Trophoblast cell (in vitro differentiated cells and primary cell): Measurements from ENCODE around the gene CKM.

Source experiments
- DNase-seq, 2 donors: peaks; one replicate each; pipeline ENCODE4 v3.0.0-alpha.2; 2016
- H2AFZ ChIP-seq: 2 replicates; pipeline ENCODE4 v1.6.1; 2013; ENCODE audit warnings: low read length, moderate library complexity, mild to moderate bottlenecking; ENCODE audit not compliant: insufficient read depth, poor library complexity
- H2AK5ac ChIP-seq: 2 replicates; pipeline ENCODE4 v1.6.1; 2013; ENCODE audit warnings: mild to moderate bottlenecking, low read length
- H2BK120ac ChIP-seq: 2 replicates; pipeline ENCODE4 v1.6.1; 2013; ENCODE audit warnings: low read length, mild to moderate bottlenecking, moderate library complexity; ENCODE audit not compliant: insufficient read depth, poor library complexity
- H2BK12ac ChIP-seq: 2 replicates; pipeline ENCODE4 v1.6.1; 2013; ENCODE audit warnings: mild to moderate bottlenecking, low read length, moderate library complexity
- H2BK5ac ChIP-seq: 2 replicates; pipeline ENCODE4 v1.6.1; 2013; ENCODE audit warnings: low read length, low read depth, moderate library complexity, mild to moderate bottlenecking; ENCODE audit not compliant: poor library complexity
- H3K14ac ChIP-seq: 2 replicates; pipeline ENCODE4 v1.6.1; 2013; ENCODE audit warnings: mild to moderate bottlenecking, low read length
- H3K18ac ChIP-seq: 2 replicates; pipeline ENCODE4 v1.6.1; 2013; ENCODE audit warnings: mild to moderate bottlenecking, low read length
- H3K23ac ChIP-seq: 2 replicates; pipeline ENCODE4 v1.6.1; 2013; ENCODE audit warnings: low read length
- H3K27ac ChIP-seq: 2 replicates; pipeline ENCODE4 v1.5.1; 2013; ENCODE audit warnings: low read depth, mild to moderate bottlenecking, inconsistent platforms, low read length, moderate library complexity
- H3K27me3 ChIP-seq: 2 replicates; pipeline ENCODE4 v1.6.1; 2013; ENCODE audit warnings: inconsistent platforms, mild to moderate bottlenecking, low read length, moderate library complexity; ENCODE audit not compliant: insufficient read depth
- H3K36me3 ChIP-seq, 2 experiments: 1 replicate in 1 of 2; 2 replicates in 1 of 2; pipeline ENCODE4 v1.6.1; 2013; ENCODE audit warnings: low read length in 2 of 2, mild to moderate bottlenecking in 2 of 2, moderate library complexity in 1 of 2; ENCODE audit not compliant: insufficient read depth in 2 of 2, control insufficient read depth in 1 of 2
- H3K4ac ChIP-seq: 2 replicates; pipeline ENCODE4 v1.6.1; 2013; ENCODE audit warnings: low read depth, mild to moderate bottlenecking, low read length, moderate library complexity
- H3K4me1 ChIP-seq, 2 experiments: 1 replicate in 1 of 2; 2 replicates in 1 of 2; pipeline ENCODE4 v1.6.1; 2013; ENCODE audit warnings: low read length in 2 of 2, mild to moderate bottlenecking in 2 of 2, moderate library complexity in 1 of 2; ENCODE audit not compliant: insufficient read depth in 2 of 2, control insufficient read depth in 1 of 2
- H3K4me2 ChIP-seq: 2 replicates; pipeline ENCODE4 v1.6.1; 2013; ENCODE audit warnings: inconsistent platforms, mild to moderate bottlenecking, low read length, moderate library complexity
- H3K4me3 ChIP-seq: 2 replicates; pipeline ENCODE4 v1.5.1; 2013; ENCODE audit warnings: mild to moderate bottlenecking, low read depth, low read length, inconsistent platforms
- H3K79me1 ChIP-seq: one replicate; pipeline ENCODE4 v1.6.1; 2013; ENCODE audit warnings: low read length
- H3K79me2 ChIP-seq: 2 replicates; pipeline ENCODE4 v1.6.1; 2013; ENCODE audit warnings: low read length, mild to moderate bottlenecking; ENCODE audit not compliant: control insufficient read depth, insufficient read depth, poor library complexity
- H3K9ac ChIP-seq: 2 replicates; pipeline ENCODE4 v1.6.1; 2013; ENCODE audit warnings: mild to moderate bottlenecking, low read length
- H3K9me3 ChIP-seq: 2 replicates; pipeline ENCODE4 v1.6.1; 2013; ENCODE audit warnings: low read depth, mild to moderate bottlenecking, control low read depth, inconsistent platforms, low read length; ENCODE audit not compliant: insufficient read depth
- H4K12ac ChIP-seq: 2 replicates; pipeline ENCODE4 v1.6.1; 2013; ENCODE audit warnings: low read depth, mild to moderate bottlenecking, low read length, moderate library complexity
- H4K8ac ChIP-seq: 2 replicates; pipeline ENCODE4 v1.6.1; 2013; ENCODE audit warnings: low read depth, mild to moderate bottlenecking, low read length, moderate library complexity
- H4K91ac ChIP-seq: one replicate; pipeline ENCODE4 v1.6.1; 2013; ENCODE audit warnings: low read depth, mild to moderate bottlenecking, low read length, moderate library complexity
- WGBS: extraction: QIAGEN DNeasy Blood & Tissue Kit; methylation state at CpG from one replicate; pipeline ENCODE4 v1.1.7; 2013; ENCODE audit warnings: missing lambda C conversion rate; ENCODE audit not compliant: insufficient read length, insufficient coverage; ENCODE audit errors: extremely low coverage; 5-methylcytosine and 5-hydroxymethylcytosine counted together

CKM gene

DNA sequence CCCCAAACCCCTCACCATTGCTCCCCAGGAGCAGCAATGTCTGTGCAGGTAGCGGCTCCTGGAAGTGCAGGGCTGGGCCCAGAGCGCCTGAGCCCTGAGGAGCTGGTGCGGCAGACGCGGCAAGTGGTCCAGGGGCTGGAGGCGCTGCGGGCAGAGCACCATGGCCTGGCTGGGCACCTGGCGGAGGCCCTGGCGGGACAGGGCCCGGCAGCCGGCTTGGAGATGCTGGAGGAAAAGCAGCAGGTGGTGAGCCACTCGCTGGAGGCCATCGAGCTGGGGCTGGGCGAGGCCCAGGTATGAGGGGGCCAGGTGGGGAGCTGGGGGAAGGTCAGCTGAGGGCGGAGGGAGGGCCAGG is 22.8 kb upstream of the CKM start:
- Histone ChIP-seq H3K27me3 (peaks cover 8% of the 10 kb centered on the region), H3K36me3 (peaks cover 8 to 15% of the 10 kb centered on the region in 2 experiments), H4K8ac (no peak overlapping the region), H3K79me1 (no peaks in the 10 kb centered on the region), H3K14ac (no peak overlapping the region), H3K18ac (no peak overlapping the region), H3K4me2 (no peak overlapping the region), H3K4ac (no peak overlapping the region), H3K9me3 (peaks cover 9% of the 10 kb centered on the region), H2BK120ac (no peak overlapping the region), H3K79me2 (no peaks in the 10 kb centered on the region), H3K4me1 (peaks cover 0 to 6% of the 10 kb centered on the region in 2 experiments), H2BK5ac (no peak overlapping the region), H2AFZ (no peak overlapping the region), H2BK12ac (no peak overlapping the region), H3K27ac (no peak overlapping the region), H3K4me3 (no peak overlapping the region), H3K23ac (no peak overlapping the region), H4K12ac (no peak overlapping the region), H3K9ac (no peak overlapping the region), H2AK5ac (no peak overlapping the region), H4K91ac (no peak overlapping the region)
- no peak for DNase-seq
- no CpG with 5 or more reads among the region's 15 CpGs for WGBS

DNA sequence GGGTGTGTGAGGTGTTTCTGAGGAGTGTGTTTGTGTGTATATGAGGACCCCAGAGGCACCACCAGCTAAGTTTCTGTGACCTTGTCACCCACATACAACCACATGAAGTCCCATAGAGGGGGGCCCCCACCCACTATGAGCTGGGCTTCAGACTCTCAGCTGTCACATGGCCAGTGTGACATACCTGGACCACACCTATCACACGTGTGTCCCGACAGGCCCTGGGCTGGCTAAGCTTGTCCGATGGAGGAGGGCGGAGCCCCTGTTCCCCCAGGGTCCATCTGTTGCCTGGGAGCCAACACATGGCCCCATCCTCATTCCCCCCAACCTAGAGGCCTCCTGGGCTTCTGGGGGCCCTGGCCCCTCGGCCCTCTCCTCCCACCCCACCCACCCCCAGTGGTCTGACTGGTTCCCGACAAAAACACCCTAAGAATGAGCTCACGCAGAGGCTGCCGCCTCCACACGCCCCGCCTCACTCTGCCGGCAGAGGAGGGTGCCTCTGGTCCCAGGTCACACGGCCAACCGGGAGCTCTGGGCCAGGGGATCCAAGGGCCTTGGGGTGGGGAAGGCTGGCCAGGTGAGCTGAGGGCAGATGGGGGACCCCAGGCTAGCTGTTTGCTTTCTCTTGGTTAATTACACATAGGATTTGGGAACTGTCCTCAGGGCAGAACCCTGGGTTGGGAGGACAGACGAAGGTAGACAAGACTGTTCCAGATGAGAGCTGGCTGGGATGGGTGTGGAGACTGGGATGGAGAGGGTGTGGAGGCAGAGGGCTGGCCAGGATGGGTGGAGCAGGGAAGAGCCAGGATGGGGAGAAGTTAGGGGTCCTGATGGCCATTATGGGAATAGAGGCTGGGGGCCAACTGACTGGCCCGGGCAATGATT is 22.2 kb upstream of the CKM start:
- no CpG with 5 or more reads among the region's 15 CpGs for WGBS
- peaks cover 8% of the 10 kb centered on the region for H3K27me3 ChIP-seq
- no peak overlapping the region for H2BK120ac ChIP-seq
- no peak overlapping the region for H4K12ac ChIP-seq
- H3K4me1 ChIP-seq: peaks cover 0 to 8% of the 10 kb centered on the region in 2 experiments
- no peak overlapping the region for H4K91ac ChIP-seq
- H3K9ac ChIP-seq: no peak overlapping the region
- no peak for DNase-seq
- no peak overlapping the region for H3K14ac ChIP-seq
- H3K79me2 ChIP-seq: no peaks in the 10 kb centered on the region
- no peak overlapping the region for H3K4me2 ChIP-seq
- H2BK5ac ChIP-seq: no peak overlapping the region
- no peak overlapping the region for H4K8ac ChIP-seq
- H2BK12ac ChIP-seq: no peak overlapping the region
- no peak overlapping the region for H2AK5ac ChIP-seq
- no peak overlapping the region for H3K27ac ChIP-seq
- H3K36me3 ChIP-seq: peaks cover 5 to 10% of the 10 kb centered on the region in 2 experiments
- H3K4ac ChIP-seq: no peak overlapping the region
- no peak overlapping the region for H3K18ac ChIP-seq
- no peaks in the 10 kb centered on the region for H3K79me1 ChIP-seq
- H3K23ac ChIP-seq: no peak overlapping the region
- no peak overlapping the region for H3K4me3 ChIP-seq
- no peak overlapping the region for H2AFZ ChIP-seq
- H3K9me3 ChIP-seq: peaks cover 9% of the 10 kb centered on the region

DNA sequence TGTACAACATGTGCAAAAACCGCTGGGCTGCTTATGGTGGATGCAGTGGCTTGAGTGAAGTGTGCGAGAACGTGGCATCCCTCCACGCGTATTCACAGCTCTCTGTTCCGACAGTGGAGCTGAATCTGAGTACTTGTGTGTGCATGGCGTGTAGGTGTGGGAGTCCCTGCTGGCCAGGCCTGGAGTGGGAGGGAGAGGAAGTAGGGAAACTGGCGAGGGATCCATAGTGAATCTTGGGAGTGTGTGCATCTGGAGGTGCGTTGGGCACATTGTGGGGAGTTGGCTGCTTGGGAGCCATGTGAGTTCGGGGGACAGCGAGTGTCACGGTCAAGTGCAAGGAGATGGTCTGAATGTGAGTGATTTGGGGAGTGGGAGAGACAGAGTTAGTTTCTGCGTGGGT is 20.2 kb upstream of the CKM start:
- H2AFZ ChIP-seq: no peak overlapping the region
- no peak overlapping the region for H3K9ac ChIP-seq
- no peak overlapping the region for H3K27ac ChIP-seq
- H3K4me3 ChIP-seq: no peak overlapping the region
- no peak overlapping the region for H4K91ac ChIP-seq
- peaks cover 8% of the 10 kb centered on the region for H3K9me3 ChIP-seq
- H2BK120ac ChIP-seq: no peak overlapping the region
- DNase-seq: no peak
- no peak overlapping the region for H2BK12ac ChIP-seq
- H3K4me1 ChIP-seq: peaks cover 0 to 8% of the 10 kb centered on the region in 2 experiments
- no peak overlapping the region for H4K8ac ChIP-seq
- H3K4ac ChIP-seq: no peak overlapping the region
- H3K36me3 ChIP-seq: no peaks in the 10 kb centered on the region
- no peak overlapping the region for H3K14ac ChIP-seq
- no peak overlapping the region for H3K4me2 ChIP-seq
- no peak overlapping the region for H4K12ac ChIP-seq
- H3K23ac ChIP-seq: no peak overlapping the region
- H2AK5ac ChIP-seq: no peak overlapping the region
- no CpG with 5 or more reads among the region's 13 CpGs for WGBS
- no peaks in the 10 kb centered on the region for H3K79me2 ChIP-seq
- no peaks in the 10 kb centered on the region for H3K79me1 ChIP-seq
- peaks cover 8% of the 10 kb centered on the region for H3K27me3 ChIP-seq
- no peak overlapping the region for H3K18ac ChIP-seq
- no peak overlapping the region for H2BK5ac ChIP-seq

DNA sequence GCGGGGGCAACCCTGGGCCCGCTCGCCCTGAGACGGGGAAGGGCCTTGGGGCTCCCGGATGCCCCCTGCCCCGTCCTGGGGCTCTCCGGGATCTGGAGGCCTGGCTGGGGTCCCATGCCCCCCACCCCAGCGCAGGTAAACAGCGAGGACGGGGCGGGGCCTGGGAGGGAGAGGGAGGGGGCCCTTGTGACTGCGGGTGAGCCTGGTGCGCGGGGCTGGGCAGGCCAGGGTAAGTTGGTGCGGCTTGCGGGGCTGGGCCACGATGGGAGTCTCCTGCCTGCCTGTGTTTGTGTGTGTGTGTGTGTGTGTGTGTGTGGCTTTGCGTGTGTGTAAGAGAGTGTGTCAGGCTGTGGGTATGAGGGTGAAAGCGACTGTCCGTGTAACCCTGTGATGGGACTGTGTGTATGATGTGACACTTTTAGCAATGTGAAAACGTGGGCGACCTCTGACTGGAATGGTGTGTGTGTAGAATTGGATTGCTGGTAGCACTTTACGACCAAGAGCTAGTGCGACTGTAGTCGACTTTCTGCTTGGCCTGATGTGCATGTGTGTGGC is 18.3 kb upstream of the CKM start:
- peaks cover 5% of the 10 kb centered on the region for H3K9me3 ChIP-seq
- H3K36me3 ChIP-seq: no peaks in the 10 kb centered on the region
- peak overlapping the region; percentile 26 for H3K14ac ChIP-seq
- H4K12ac ChIP-seq: no peak overlapping the region
- no peak overlapping the region for H3K18ac ChIP-seq
- H2BK12ac ChIP-seq: no peak overlapping the region
- WGBS: no CpG with 5 or more reads among the region's 25 CpGs
- H3K4me2 ChIP-seq: peak overlapping the region; percentile 61
- peaks cover 8% of the 10 kb centered on the region for H3K27me3 ChIP-seq
- no peak overlapping the region for H2BK5ac ChIP-seq
- H4K91ac ChIP-seq: no peak overlapping the region
- no peak overlapping the region for H3K4ac ChIP-seq
- no peak overlapping the region for H3K23ac ChIP-seq
- peaks cover 0 to 8% of the 10 kb centered on the region in 2 experiments for H3K4me1 ChIP-seq
- H2AK5ac ChIP-seq: no peak overlapping the region
- H3K79me2 ChIP-seq: no peaks in the 10 kb centered on the region
- H2BK120ac ChIP-seq: no peak overlapping the region
- H3K4me3 ChIP-seq: peak overlapping the region; percentile 53
- no peak overlapping the region for H3K9ac ChIP-seq
- no peak for DNase-seq
- H3K79me1 ChIP-seq: no peaks in the 10 kb centered on the region
- peak overlapping the region; percentile 79 for H2AFZ ChIP-seq
- no peak overlapping the region for H3K27ac ChIP-seq
- H4K8ac ChIP-seq: no peak overlapping the region
